HEK293T (cell line): ENCODE measurements around the gene FABP3.

ENCODE experiments used
- CTCF ChIA-PET: fragments of 350-600 bp; formaldehyde crosslinking; extraction: SDS; loops from one replicate; lab custom pipeline; 2021; ENCODE audit warnings: antibody characterized with exemption, inconsistent platforms; lab: Yijun Ruan, JAX
- POLR2A ChIA-PET: fragments of 350-600 bp; formaldehyde crosslinking; extraction: SDS; loops from one replicate; lab custom pipeline; 2020; ENCODE audit warnings: antibody characterized with exemption, inconsistent platforms; lab: Yijun Ruan, JAX
- DNase-seq: peaks from one replicate; pipeline ENCODE4 v3.0.0; 2012; ENCODE audit warnings: mixed read lengths; ENCODE audit errors: extremely low spot score
- ARNT ChIP-seq: fragments of 450-650 bp; IDR thresholded peaks from 2 replicates; pipeline ENCODE4 v1.6.1; 2017; ENCODE audit warnings: mild to moderate bottlenecking
- BHLHE40 ChIP-seq: fragments of 450-650 bp; IDR thresholded peaks from 2 replicates; pipeline ENCODE4 v1.6.1; 2016; ENCODE audit warnings: mild to moderate bottlenecking, moderate library complexity, borderline replicate concordance
- CTBP1 ChIP-seq: fragments of 450-650 bp; IDR thresholded peaks from 2 replicates; pipeline ENCODE4 v1.6.1; 2016; ENCODE audit warnings: borderline replicate concordance
- ELF4 ChIP-seq: fragments of 450-650 bp; IDR thresholded peaks from 2 replicates; pipeline ENCODE4 v1.6.1; 2017; ENCODE audit warnings: antibody characterized with exemption
- FOXA1 ChIP-seq: fragments of 450-650 bp; IDR thresholded peaks from 2 replicates; pipeline ENCODE4 v1.6.1; 2016; ENCODE audit warnings: mild to moderate bottlenecking
- FOXK2 ChIP-seq: fragments of 450-650 bp; IDR thresholded peaks from 2 replicates; pipeline ENCODE4 v1.6.1; 2016; ENCODE audit warnings: mild to moderate bottlenecking
- FOXM1 ChIP-seq: fragments of 450-650 bp; IDR thresholded peaks from 2 replicates; pipeline ENCODE4 v1.6.1; 2017; ENCODE audit warnings: mild to moderate bottlenecking, borderline replicate concordance
- HDGF ChIP-seq: fragments of 450-650 bp; IDR thresholded peaks from 2 replicates; pipeline ENCODE4 v1.6.1; 2017; ENCODE audit warnings: antibody characterized with exemption, borderline replicate concordance
- L3MBTL2 ChIP-seq: fragments of 450-650 bp; conservative IDR thresholded peaks from 2 replicates; pipeline ENCODE4 v1.6.1; 2016; ENCODE audit warnings: mild to moderate bottlenecking
- LEF1 ChIP-seq: fragments of 450-650 bp; IDR thresholded peaks from 2 replicates; pipeline ENCODE4 v1.6.1; 2017; ENCODE audit warnings: mild to moderate bottlenecking, borderline replicate concordance
- NFRKB ChIP-seq: fragments of 450-650 bp; IDR thresholded peaks from 2 replicates; pipeline ENCODE4 v1.6.1; 2016; ENCODE audit warnings: mild to moderate bottlenecking, moderate library complexity
- PKNOX1 ChIP-seq: fragments of 450-650 bp; IDR thresholded peaks from 2 replicates; pipeline ENCODE4 v1.6.1; 2016
- SP1 ChIP-seq: fragments of 450-650 bp; IDR thresholded peaks from 2 replicates; pipeline ENCODE4 v1.6.1; 2017
- SUZ12 ChIP-seq: fragments of 450-650 bp; IDR thresholded peaks from 2 replicates; pipeline ENCODE4 v1.6.1; 2016; ENCODE audit warnings: mild to moderate bottlenecking
- TARDBP ChIP-seq: fragments of 450-650 bp; IDR thresholded peaks from 2 replicates; pipeline ENCODE4 v1.6.1; 2016
- ZNF384 ChIP-seq: fragments of 450-650 bp; IDR thresholded peaks from 2 replicates; pipeline ENCODE4 v1.6.1; 2016

The FABP3 gene

DNA sequence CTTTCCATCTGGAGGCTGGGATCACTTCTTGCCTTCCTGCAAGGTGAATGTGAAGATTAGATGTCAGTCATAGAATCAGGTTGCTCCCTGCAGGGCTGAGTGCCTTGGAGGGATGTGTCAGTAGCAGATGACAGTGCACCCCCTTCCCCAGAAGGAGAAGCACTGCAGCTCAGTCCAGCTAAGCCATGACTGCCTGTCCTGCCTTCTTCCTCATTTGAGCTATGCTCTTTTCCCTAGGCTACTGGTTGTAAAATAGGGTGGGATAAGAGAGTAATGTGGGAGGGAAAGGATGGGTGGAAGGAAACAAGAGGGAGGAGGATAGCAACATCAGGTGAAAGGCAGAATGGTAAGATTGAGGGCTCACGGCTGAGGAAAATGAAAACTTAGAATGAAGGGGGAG is 11.1 kb upstream of the FABP3 start:
- DNase-seq, result no peak
- TF ChIP-seq HDGF (no peak), SUZ12 (no peak), TARDBP (no peak)
- POLR2A ChIA-PET, result interaction anchor here (1.2 kb wide), 1 partner anchor 10 kb away, joined by 5 read pairs; no protein-coding TSS in a partner anchor
- CTCF ChIA-PET, result interaction anchor here (1.2 to 2.1 kb wide), 2 partner anchors 11 to 200 kb away, joined by 3 to 9 read pairs; no protein-coding TSS in a partner anchor

GRCh38 chr1:31382379-31382989 is 9.6 kb upstream of the FABP3 start:
- DNase-seq, result no peak
- TF ChIP-seq HDGF, result no peak
- TF ChIP-seq SUZ12, result no peak
- TF ChIP-seq BHLHE40, result no peak
- no peak for TF ChIP-seq NFRKB
- no peak for TF ChIP-seq SP1
- TF ChIP-seq ELF4, result no peak
- TF ChIP-seq TARDBP, result no peak
- no peak for TF ChIP-seq ZNF384
- no peak for TF ChIP-seq FOXK2
- ChIA-PET CTCF (interaction anchor here (0.7 kb wide), 1 partner anchor 1487 kb away, joined by 8 read pairs; no protein-coding TSS in a partner anchor), POLR2A (no interaction called here)

GRCh38 chr1:31381394-31382294 is 8.8 kb upstream of the FABP3 start:
- ChIA-PET POLR2A (no interaction called here), CTCF (no interaction called here)
- DNase-seq, result no peak
- TF ChIP-seq FOXM1 (no peak), CTBP1 (no peak), PKNOX1 (0 out of 2 replicates have a peak, but pooled peaks have one; percentile 11), ELF4 (no peak), TARDBP (no peak), FOXK2 (no peak), FOXA1 (no peak)

GRCh38 chr1:31380181-31380580 is 7.3 kb upstream of the FABP3 start:
- CTCF ChIA-PET, result no interaction called here

DNA sequence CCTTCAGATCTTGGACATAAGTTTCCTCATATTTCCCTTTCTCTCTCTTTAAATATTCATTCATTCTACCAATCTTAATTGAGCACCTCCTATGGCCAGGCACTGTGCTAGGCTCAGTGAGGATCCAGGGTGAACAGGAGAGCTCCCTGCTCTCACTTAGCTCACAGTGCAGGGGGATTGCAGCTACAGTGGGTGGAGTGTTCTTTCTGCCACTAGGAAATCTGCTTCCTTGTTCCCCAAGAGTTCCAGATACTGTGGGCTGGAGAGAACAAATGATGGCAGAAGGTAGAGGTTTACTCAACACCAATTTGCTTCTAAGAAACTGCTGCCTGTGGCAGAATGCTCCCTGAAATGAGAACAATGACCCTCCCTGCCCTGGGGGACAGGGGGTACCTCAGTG is 5.1 kb upstream of the FABP3 start:
- ChIA-PET CTCF (no interaction called here), POLR2A (no interaction called here)
- no peak for DNase-seq
- TF ChIP-seq NFRKB (no peak), PKNOX1 (no peak), CTBP1 (no peak), FOXA1 (no peak)

More at GRCh38 chr1:31380181-31380580, 7.3 kb upstream of the FABP3 start:
- TF ChIP-seq LEF1 (no peak), PKNOX1 (no peak), HDGF (no peak), FOXA1 (no peak), FOXK2 (no peak), ELF4 (no peak), CTBP1 (no peak), ARNT (no peak), SP1 (no peak), BHLHE40 (no peak), L3MBTL2 (no peak), SUZ12 (no peak), FOXM1 (no peak), NFRKB (no peak), ZNF384 (no peak), TARDBP (no peak)
- DNase-seq, result no peak
- POLR2A ChIA-PET, result no interaction called here

- POLR2A ChIA-PET, result interaction anchor here (1.4 kb wide), 1 partner anchor 12 kb away, joined by 3 read pairs; no protein-coding TSS in a partner anchor
- CTCF ChIA-PET, result no interaction called here
- TF ChIP-seq ZNF384, result no peak
- no peak for TF ChIP-seq CTBP1
- TF ChIP-seq ARNT, result no peak
- TF ChIP-seq FOXK2, result no peak
- TF ChIP-seq PKNOX1, result no peak
- TF ChIP-seq LEF1, result no peak
- no peak for TF ChIP-seq ELF4
- no peak for TF ChIP-seq NFRKB
- TF ChIP-seq L3MBTL2, result no peak
- DNase-seq, result no peak
Observed at GRCh38 chr1:31377364-31377863, 4.5 kb upstream of the FABP3 start.
